ENCODE results near the gene DNAH8.

Gene DNAH8

GRCh38 chr6:39053854-39054576 lies 338.9 kb downstream of the DNAH8 start:
- DNase-seq (ENCODE audit: low spot score) = no peak

DNA sequence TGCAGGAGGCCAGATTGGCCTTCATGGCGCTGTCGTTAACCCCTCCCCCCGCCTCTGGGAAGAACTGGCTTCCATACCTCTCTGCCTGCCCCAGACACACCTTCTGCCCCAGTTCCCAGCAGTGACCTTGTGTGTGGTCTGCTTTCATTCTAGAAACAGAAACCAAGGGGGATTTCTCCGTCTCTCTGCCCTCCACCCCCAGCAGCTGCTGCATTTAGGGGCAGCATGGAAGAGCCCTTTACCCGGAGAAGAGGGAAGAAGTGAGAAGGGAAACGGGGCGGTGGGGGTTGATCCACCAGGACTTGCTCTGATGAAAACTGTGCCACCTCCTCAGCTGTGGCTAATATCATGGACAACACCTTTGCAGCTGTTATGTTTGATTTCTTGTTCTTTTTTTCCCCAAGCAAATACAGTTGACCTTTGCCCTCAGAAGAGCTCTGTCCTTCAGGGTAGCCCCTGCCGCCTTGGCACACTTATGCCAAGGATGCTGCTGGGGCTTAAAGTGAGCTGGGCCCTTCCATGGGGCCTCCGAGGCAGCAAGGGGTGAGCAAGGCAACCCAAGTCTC lies 339.5 kb downstream of the DNAH8 start:
- DNase-seq (ENCODE audit: low spot score) = no peak

DNA sequence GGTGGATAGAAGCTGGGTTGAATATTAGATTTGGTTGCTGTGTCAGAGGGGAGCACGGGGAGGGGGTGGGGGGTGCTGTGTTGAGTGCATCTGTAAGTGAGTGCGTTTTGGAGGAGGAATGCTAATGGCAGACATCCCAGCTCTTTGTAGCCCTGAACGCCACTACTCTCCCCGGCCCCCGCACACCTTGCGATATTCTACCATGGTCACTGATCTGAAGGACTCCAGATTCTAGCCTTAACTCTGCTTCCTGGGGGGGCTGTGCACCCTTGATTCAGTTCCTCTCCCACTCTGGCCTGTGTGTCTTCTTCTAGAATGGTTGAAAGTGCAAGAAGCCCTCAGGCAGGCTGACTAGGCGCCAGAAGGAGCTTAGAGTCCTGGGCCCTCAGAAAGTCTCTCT lies 340.6 kb downstream of the DNAH8 start:
- DNase-seq (ENCODE audit: low spot score) = no peak

DNA sequence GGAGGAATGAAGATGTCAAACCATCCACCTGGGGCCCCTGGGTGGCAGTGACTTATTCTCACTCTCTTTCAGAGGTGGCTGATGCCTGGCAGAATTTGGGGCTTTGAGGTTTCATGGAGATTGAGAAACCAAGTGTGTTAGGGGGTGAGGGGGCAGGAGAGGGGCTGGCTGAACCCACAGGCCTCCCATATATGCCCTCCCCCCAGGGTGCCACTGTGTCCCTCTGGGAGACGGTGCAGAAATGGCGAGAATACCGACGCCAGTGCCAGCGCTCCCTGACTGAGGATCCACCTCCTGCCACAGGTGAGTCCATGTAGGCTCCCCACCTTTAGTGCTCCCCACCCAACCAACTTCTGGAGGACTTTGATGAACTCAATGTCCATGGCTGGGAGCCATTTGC lies 341.1 kb downstream of the DNAH8 start:
- no peak for DNase-seq (ENCODE audit: low spot score)

- DNase-seq (ENCODE audit: low spot score) = no peak
Observed at GRCh38 chr6:39056681-39057080, 341.6 kb downstream of the DNAH8 start.

DNA sequence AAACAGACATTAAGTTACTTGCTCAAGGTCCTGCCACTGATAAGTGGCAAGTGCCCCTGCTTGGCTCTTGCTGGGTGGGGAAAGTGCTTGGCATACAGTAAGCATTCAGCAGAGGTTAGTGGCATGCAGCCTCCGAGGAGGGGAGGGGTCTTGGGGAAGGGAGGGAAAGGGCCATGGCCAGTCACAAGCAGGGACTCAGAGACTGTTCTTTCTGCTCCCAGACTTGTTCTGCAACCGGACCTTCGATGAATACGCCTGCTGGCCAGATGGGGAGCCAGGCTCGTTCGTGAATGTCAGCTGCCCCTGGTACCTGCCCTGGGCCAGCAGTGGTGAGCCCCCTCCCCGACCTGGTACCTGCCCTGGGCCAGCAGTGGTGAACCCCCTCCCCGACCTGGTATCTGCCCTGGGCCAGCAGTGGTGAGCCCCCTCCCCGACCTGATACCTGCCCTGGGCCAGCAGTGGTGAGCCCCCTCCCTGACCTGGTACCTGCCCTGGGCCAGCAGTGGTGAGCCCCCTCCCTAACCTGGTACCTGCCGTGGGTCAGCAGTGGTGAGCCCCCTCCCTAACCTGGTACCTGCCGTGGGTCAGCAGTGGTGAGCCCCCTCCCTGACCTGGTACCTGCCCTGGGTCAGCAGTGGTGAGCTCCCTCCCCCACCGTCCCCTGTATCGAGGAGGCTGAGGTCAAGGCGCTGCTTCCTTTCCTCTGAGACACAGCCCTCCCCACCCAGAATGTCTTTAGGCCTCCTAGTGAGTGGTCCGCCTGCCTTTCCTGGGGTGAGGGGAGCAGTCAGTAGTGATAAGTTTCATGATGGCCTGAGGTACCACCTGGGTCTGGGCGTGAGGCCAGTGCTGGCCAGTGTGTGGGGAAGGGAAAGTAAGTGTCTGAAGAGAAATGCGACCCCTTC lies 342.4 kb downstream of the DNAH8 start:
- DNase-seq (ENCODE audit: low spot score) = no peak

- DNase-seq (ENCODE audit: low spot score) = no peak
Observed at GRCh38 chr6:39058471-39059147, 343.5 kb downstream of the DNAH8 start.

DNA sequence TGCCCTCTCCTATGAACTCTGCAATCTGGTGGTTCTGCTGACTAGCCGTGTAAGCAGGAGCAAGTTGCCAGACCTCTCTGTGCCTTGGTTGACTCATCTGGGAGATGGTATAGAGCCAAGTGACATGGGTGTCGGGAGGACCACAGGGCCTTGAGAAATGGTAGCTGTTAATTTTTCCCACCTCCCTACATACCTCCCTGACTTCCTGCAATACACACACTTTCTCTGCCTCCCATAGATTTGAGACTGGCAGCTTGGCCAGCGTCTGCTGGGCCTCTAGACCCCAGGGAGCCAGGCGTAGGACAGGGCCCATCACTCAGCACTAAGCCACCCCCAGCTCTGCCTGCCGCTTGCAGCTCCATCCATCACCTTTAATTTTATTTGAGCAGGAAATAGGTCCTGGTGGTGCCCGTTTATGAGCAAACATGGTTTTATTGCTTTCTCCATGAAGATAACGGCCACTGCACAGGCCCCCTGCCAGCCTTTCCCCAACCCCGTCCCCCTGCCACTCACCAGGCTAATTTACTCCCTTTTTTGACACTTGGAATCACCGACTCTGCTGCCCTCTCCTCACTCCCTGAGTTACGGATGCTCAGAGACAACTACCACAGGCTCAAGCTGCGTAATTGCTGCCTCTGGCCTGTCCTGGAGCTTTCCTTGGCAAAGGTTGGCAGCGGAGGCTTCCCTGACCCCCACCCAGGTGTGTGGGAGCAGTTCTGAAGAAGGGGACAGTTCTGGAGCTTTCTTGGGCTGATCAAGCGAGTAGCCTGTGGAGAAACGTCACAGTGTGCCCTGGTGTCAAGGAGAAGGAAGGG lies 344.6 kb downstream of the DNAH8 start:
- no peak for DNase-seq (ENCODE audit: low spot score)

DNA sequence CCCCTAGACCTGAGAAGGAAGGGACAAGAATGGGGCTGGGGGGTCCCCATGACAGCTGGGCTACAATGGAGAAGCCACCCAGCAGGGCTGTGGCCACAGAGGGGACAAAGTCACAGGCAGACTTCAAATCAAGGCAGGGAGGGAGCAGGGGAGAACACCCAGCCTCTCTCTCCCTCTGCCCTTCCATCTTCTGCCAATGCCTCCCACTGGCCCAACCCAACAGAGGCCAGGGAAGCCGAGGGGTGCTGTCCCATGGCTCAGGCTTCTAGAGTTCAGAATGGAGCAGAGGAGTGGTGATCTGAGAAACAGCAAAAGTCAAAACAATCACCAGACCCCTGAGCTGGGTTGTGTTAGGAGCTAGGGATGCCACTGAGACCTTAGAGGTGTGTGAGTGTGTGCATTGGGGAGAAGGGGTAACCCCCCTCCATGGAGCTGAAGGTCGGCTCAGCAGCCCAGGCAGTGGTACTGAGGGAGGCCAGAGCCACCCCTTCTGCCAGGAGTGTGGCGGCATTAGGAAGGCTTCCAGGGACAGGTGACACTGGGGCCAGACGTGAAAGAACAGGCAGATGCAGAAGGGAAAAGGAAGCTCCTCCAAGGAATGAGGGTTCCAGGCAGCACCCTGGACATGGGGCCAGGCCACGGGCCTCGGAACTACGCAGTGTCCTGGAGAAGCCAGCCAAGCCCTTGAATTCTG lies 345.5 kb downstream of the DNAH8 start:
- no peak for DNase-seq (ENCODE audit: low spot score)

DNA sequence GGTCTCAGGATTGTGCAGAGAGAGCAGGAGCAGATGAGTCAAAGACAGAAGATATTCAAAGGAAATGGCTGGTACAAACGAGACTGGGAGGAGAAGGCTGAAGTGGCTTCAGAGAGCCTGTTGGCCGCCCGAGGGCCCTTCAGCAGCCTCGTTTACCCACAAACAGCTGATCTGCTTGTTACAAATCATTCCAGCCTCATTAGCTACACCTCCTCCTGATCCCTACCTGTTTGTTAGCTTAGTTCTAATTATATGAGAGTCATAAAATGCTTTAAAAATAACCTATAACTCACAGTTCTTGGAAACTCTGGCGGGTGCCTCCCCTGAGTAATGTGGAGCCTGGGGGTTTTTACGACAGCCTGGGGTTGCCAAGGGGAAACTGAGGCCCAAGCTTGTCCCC lies 346.1 kb downstream of the DNAH8 start:
- no peak for DNase-seq (ENCODE audit: low spot score)

DNA sequence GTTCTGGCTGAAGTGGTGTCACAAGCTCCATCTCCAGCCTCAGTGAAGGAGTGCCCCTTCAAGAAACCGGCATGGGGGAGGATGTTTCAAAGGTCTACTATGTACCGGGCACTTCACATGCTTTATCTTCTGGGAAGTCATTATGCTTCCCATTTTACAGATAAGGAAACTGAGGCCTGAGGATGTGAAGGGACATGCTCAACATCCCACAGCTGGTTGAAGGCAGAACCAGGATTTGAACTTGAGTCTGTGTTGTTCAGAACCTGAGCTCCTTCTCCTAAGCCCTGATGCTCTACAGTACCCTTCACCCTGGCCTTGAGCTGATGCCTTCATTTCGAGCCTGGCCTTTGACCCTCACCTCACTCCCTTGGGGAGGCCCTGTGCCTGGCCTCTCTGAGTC lies 346.5 kb downstream of the DNAH8 start:
- DNase-seq (ENCODE audit: low spot score) = no peak

GRCh38 chr6:39062014-39062740 lies 347.1 kb downstream of the DNAH8 start:
- DNase-seq (ENCODE audit: low spot score) = no peak

DNA sequence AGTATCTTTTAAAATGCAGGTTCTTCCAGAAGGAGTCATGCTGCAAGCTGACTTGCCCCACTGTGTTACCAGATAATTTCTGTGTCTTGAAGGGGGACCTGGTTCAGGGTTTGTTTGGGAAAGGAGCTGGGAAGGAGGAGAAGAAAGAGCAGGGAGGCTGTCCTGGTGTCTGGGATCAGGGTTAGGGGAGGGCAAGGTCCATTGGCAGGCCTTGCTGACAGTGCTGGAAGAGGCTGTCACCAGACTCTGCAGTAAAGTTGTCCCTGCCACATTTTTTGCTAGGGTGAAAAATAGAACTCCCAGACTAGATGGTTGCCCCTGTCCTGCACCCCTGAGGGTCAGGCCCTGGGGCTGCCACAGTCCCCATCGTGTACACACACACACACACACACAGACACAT lies 348.4 kb downstream of the DNAH8 start:
- DNase-seq (ENCODE audit: low spot score) = no peak

DNA sequence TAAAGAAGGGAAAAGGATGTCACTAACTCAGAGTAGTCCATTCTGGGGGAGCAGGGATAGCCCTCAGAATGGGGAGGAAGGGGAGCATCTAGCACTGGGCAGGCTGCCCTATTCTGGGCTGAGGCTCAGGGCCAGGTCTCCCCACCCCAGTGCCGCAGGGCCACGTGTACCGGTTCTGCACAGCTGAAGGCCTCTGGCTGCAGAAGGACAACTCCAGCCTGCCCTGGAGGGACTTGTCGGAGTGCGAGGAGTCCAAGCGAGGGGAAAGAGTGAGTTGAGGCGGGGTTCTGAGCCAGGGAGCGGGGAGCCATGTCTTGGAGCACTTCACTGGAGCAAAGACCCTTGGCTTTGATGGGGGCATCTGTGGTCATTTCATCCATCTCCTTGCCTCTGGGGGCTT lies 350.4 kb downstream of the DNAH8 start:
- no peak for DNase-seq (ENCODE audit: low spot score)

GRCh38 chr6:39068391-39068790 lies 353.3 kb downstream of the DNAH8 start:
- no peak for DNase-seq (ENCODE audit: low spot score)

GRCh38 chr6:39072830-39073229 lies 357.7 kb downstream of the DNAH8 start:
- no peak for DNase-seq (ENCODE audit: low spot score)

GRCh38 chr6:39073471-39074355 lies 358.6 kb downstream of the DNAH8 start:
- DNase-seq (ENCODE audit: low spot score) = no peak

GRCh38 chr6:39074486-39074885 lies 359.4 kb downstream of the DNAH8 start:
- no peak for DNase-seq (ENCODE audit: low spot score)

- DNase-seq (ENCODE audit: low spot score) = no peak
Observed at GRCh38 chr6:39075010-39075686, 360.0 kb downstream of the DNAH8 start.
